GM18498 (cell line): Measurements from ENCODE around the gene SLC25A39.
A peak's percentile ranks its signal among the peaks of the same experiment; 100 is the strongest.
"Not testable (repeated sequence)": the region's sequence is repeated elsewhere in the genome, so short reads cannot be mapped to it uniquely, and the experiment has no call there.

Experiments used
- ATAC-seq: cut with Tn5 transposase; IDR thresholded peaks from one replicate; pipeline ENCODE4 v1.9.1; 2021; ENCODE audit warnings: mild to moderate bottlenecking, moderate library complexity; ENCODE audit not compliant: unreplicated experiment

SLC25A39 gene

GRCh38 chr17:44324571-44325275 is at the start of gene SLC25A39:
TSS of gene SLC25A39 (minus strand) at chr17:44324823. CDS start at chr17:44323562, 1,261 bp downstream.
- ATAC-seq: peak; percentile 70

DNA sequence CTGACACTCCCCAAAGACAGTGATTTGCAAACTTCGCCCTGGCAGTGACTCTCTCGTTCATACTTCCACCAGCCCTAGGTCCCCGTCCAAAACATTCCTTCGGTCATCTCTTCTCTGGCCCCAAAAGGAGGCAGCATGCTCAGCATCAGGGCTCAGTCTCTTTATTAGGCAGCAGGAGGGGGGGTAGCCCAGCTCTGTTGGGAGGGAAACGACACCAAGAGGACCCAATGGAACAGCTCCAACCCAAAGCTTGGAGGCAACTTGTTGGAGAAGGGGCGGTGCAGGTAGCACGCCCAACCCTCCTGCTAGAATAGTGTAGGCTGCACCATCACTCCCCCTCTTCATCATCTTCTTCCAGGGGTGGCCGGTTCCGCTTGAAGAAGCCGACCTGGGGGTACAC is 47.4 kb upstream of the SLC25A39 start:
- no peak for ATAC-seq

DNA sequence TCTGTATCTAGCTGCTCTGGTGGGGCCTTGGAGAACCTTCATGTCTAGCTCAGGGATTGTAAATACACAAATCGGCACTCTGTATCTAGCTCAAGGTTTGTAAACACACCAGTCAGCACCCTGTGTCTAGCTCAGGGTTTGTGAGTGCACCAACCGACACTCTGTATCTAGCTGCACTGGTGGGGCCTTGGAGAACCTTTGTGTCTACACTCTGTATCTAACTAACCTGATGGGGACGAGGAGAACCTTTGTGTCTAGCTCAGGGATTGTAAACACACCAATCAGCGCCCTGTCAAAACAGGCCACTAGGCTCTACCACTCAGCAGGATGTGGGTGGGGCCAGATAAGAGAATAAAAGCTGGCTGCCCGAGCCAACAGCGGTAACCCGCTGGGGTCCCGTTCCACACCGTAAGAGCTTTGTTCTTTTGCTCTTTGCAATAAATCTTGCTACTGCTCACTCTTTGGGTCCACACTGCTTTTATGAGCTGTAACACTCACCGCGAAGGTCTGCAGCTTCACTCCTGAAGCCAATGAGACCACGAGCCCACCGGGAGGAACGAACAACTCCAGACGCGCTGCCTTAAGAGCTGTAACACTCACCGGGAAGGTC is 44.9 kb upstream of the SLC25A39 start:
- not testable (repeated sequence) for ATAC-seq

- ATAC-seq: not testable (repeated sequence)
Observed at GRCh38 chr17:44368391-44369243, 44.0 kb upstream of the SLC25A39 start.

GRCh38 chr17:44367231-44367979 is 42.8 kb upstream of the SLC25A39 start:
- ATAC-seq: no peak

- not testable (repeated sequence) for ATAC-seq
Observed at GRCh38 chr17:44365051-44365450, 40.4 kb upstream of the SLC25A39 start.

- ATAC-seq: peak; percentile 74
Observed at GRCh38 chr17:44363613-44364159, 39.1 kb upstream of the SLC25A39 start, which contains the start of gene FAM171A2. TSS of gene FAM171A2 (minus strand) at chr17:44363853. CDS start at chr17:44363714, 139 bp downstream.

DNA sequence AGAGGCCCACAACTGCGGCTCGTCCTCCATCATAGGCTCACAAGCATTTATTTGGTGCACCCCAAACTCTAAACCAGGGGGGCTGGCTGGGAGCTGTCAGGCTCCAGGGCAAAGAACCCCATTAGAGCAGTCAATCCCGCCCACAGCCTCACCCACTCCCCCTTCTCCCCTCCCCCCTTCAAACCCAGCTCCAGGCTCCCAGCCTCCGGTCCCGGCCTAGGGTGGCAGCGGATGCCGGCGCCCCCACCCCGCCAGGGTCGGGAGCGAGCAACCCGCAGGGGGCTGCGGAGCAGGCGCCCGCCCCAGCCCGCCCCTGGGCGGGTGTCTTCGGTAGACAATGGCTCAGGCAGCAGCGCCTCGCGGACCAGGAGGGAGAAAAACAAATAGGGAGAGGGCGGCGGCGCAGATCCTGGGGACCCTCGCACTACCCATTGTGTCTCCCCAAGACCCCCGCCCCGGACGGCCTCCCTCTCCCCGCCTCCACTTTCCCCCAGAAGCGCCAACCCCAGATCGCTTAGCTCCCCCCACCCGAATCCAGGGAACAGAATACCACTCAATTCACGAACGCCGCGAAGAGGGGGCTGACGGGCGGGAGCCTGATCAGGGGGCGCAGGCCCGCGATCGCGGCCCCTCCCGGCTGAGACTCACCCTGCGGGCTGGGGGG is 38.5 kb upstream of the SLC25A39 start:
- ATAC-seq: peak; percentile 32

DNA sequence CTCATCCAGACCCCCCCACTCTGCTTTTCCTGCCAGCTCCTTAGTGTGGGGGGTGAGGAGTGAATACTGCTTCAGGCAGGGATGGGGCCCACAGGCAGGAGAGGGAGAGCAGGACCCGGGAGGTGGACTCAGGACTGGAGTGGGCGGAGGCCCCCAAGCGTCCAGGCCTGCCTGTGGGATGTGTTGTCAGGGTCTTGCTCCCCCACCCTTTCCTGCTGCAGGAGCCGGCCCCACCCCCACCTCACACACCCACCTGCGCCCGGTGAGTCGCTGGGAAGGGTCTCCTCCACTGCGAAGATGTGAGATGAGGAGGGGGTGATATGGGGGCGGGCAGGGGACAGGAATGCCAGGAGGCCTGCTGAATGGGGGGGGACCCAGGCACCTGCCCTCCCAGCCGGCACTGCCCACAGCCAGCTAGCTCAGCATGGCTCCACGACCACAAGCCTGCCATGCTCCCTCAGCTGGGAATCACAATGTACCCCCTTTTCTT is 37.9 kb upstream of the SLC25A39 start:
- no peak for ATAC-seq

- ATAC-seq: no peak
Observed at GRCh38 chr17:44361292-44362260, 37.0 kb upstream of the SLC25A39 start.

DNA sequence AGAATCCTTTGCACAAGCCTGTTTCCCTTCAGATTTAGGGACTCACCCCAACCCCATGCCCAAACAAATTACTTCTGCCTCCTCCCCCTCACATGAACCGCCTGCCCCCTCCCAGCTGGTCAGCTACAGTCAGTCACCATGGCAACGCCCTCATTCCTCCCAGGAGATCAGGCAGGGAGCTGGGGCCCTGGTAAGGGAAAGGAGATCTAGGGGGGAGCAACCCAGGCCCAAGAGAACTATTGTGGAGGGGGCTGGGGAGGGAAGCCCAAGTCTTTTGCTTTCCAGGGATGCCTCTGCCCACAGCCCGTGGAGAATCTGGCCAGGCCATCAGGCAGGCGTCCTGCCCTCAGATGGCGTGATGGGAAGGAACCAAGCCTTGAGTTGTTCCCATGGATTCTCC is 36.2 kb upstream of the SLC25A39 start:
- ATAC-seq: no peak

GRCh38 chr17:44360144-44360533 is 35.5 kb upstream of the SLC25A39 start:
- no peak for ATAC-seq

GRCh38 chr17:44359458-44360143 is 35.0 kb upstream of the SLC25A39 start:
- no peak for ATAC-seq

- ATAC-seq: no peak
Observed at GRCh38 chr17:44359006-44359405, 34.4 kb upstream of the SLC25A39 start.

- ATAC-seq: no peak
Observed at GRCh38 chr17:44358066-44358465, 33.4 kb upstream of the SLC25A39 start.

GRCh38 chr17:44356241-44356640 is 31.6 kb upstream of the SLC25A39 start:
- ATAC-seq: no peak

GRCh38 chr17:44355642-44356099 is 31.0 kb upstream of the SLC25A39 start:
- ATAC-seq: no peak
